Measurements from ENCODE around the gene FOSL2. TPM values are rescaled to one million over a fixed set of nuclear protein-coding genes. Genes with fewer than 3 reads are reported as not detected.
A peak's percentile ranks its signal among the peaks of the same experiment; 100 is the strongest.

FOSL2 gene
- total RNA-seq, 1 experiment from 2014 or later = 141 TPM

GRCh38 chr2:28438532-28439063 lies 45.9 kb downstream of the FOSL2 start:
- peak overlapping the region; percentile 55 for H3K27ac Mint-ChIP-seq (ENCODE audit: low read depth, unreplicated experiment)
- intact Hi-C loops (cut with micrococcal nuclease) = no loop called here
- DNase-seq (ENCODE audit: unreplicated experiment) = no peak
- CTCF ChIA-PET = no interaction called here
- no peak for TF ChIP-seq CTCF (IDR thresholded peaks at IDR 0.05; ENCODE audit: unreplicated experiment)
- no peaks in the 10 kb centered on the region for H3K36me3 Mint-ChIP-seq (ENCODE audit: insufficient read depth, unreplicated experiment)
- peaks cover 42% of the 10 kb centered on the region for H3K4me1 Mint-ChIP-seq (ENCODE audit: insufficient read depth, unreplicated experiment)
- no peak overlapping the region for H3K4me3 Mint-ChIP-seq (ENCODE audit: unreplicated experiment)
- POLR2A ChIA-PET = interaction anchor here (0.8 to 5.6 kb wide), 7 partner anchors 8 to 732 kb away, joined by 3 to 93 read pairs (median 11); no protein-coding TSS in a partner anchor
- no peaks in the 10 kb centered on the region for H3K27me3 Mint-ChIP-seq (ENCODE audit: insufficient read depth, unreplicated experiment)
- H3K9me3 Mint-ChIP-seq (ENCODE audit: unreplicated experiment) = peaks cover 10% of the 10 kb centered on the region
- no TSS peak for BruUV-seq (replicated peaks)

GRCh38 chr2:28439127-28439526 lies 46.5 kb downstream of the FOSL2 start:
- H3K9me3 Mint-ChIP-seq (ENCODE audit: unreplicated experiment) = peaks cover 10% of the 10 kb centered on the region
- no TSS peak for BruUV-seq (replicated peaks)
- ChIA-PET POLR2A (interaction anchor here (2.5 to 5.6 kb wide), 2 partner anchors 8 to 43 kb away, joined by 11 to 93 read pairs; no protein-coding TSS in a partner anchor), CTCF (no interaction called here)
- no peak overlapping the region for H3K27ac Mint-ChIP-seq (ENCODE audit: low read depth, unreplicated experiment)
- H3K4me1 Mint-ChIP-seq (ENCODE audit: insufficient read depth, unreplicated experiment) = peaks cover 37% of the 10 kb centered on the region
- no peak for DNase-seq (ENCODE audit: unreplicated experiment)
- no peak overlapping the region for H3K4me3 Mint-ChIP-seq (ENCODE audit: unreplicated experiment)
- H3K36me3 Mint-ChIP-seq (ENCODE audit: insufficient read depth, unreplicated experiment) = no peaks in the 10 kb centered on the region
- intact Hi-C loops (cut with micrococcal nuclease) = no loop called here
- no peak for TF ChIP-seq CTCF (IDR thresholded peaks at IDR 0.05; ENCODE audit: unreplicated experiment)
- no peaks in the 10 kb centered on the region for H3K27me3 Mint-ChIP-seq (ENCODE audit: insufficient read depth, unreplicated experiment)

- DNase-seq (ENCODE audit: unreplicated experiment) = no peak
- intact Hi-C loops (cut with micrococcal nuclease) = no loop called here
- TF ChIP-seq CTCF (IDR thresholded peaks at IDR 0.05; ENCODE audit: unreplicated experiment) = no peak
- no peak overlapping the region for H3K27ac Mint-ChIP-seq (ENCODE audit: low read depth, unreplicated experiment)
- peaks cover 43% of the 10 kb centered on the region for H3K4me1 Mint-ChIP-seq (ENCODE audit: insufficient read depth, unreplicated experiment)
- ChIA-PET CTCF (interaction anchor here (1.1 kb wide), 1 partner anchor 10 kb away, joined by 3 read pairs; no protein-coding TSS in a partner anchor), POLR2A (no interaction called here)
- no peak overlapping the region for H3K4me3 Mint-ChIP-seq (ENCODE audit: unreplicated experiment)
- H3K27me3 Mint-ChIP-seq (ENCODE audit: insufficient read depth, unreplicated experiment) = no peaks in the 10 kb centered on the region
- peaks cover 10% of the 10 kb centered on the region for H3K9me3 Mint-ChIP-seq (ENCODE audit: unreplicated experiment)
- H3K36me3 Mint-ChIP-seq (ENCODE audit: insufficient read depth, unreplicated experiment) = no peaks in the 10 kb centered on the region
- BruUV-seq (replicated peaks) = no TSS peak
Observed at GRCh38 chr2:28439763-28440162, 47.1 kb downstream of the FOSL2 start.

GRCh38 chr2:28442328-28442727 lies 49.7 kb downstream of the FOSL2 start:
- ChIA-PET POLR2A (no interaction called here), CTCF (no interaction called here)
- BruUV-seq (replicated peaks) = no TSS peak
- H3K9me3 Mint-ChIP-seq (ENCODE audit: unreplicated experiment) = peaks cover 10% of the 10 kb centered on the region
- H3K4me3 Mint-ChIP-seq (ENCODE audit: unreplicated experiment) = no peak overlapping the region
- H3K27ac Mint-ChIP-seq (ENCODE audit: low read depth, unreplicated experiment) = no peak overlapping the region
- H3K4me1 Mint-ChIP-seq (ENCODE audit: insufficient read depth, unreplicated experiment) = peaks cover 38% of the 10 kb centered on the region
- H3K36me3 Mint-ChIP-seq (ENCODE audit: insufficient read depth, unreplicated experiment) = no peaks in the 10 kb centered on the region
- intact Hi-C loops (cut with micrococcal nuclease) = no loop called here
- TF ChIP-seq CTCF (IDR thresholded peaks at IDR 0.05; ENCODE audit: unreplicated experiment) = no peak
- no peak for DNase-seq (ENCODE audit: unreplicated experiment)
- no peaks in the 10 kb centered on the region for H3K27me3 Mint-ChIP-seq (ENCODE audit: insufficient read depth, unreplicated experiment)

Data from MCF 10A (cell line).